ENCODE results near the gene PLTP.

GRCh38 chr20:45909336-45909808 lies 2.6 kb downstream of the PLTP start:
- TF ChIP-seq CTCF (IDR thresholded peaks at IDR 0.05; ENCODE audit: borderline replicate concordance, extremely low read depth, low read length, poor library complexity, severe bottlenecking) (no peak), EZH2 (IDR thresholded peaks at IDR 0.05; ENCODE audit: borderline replicate concordance, low read depth, low read length, severe bottlenecking) (no peak)

Measured in DND-41 (cell line).